ENCODE results near the gene PGBD2. TPM values are rescaled to one million over a fixed set of nuclear protein-coding genes. Genes with fewer than 3 reads are reported as not detected.
A peak's percentile ranks its signal among the peaks of the same experiment; 100 is the strongest.

PGBD2 gene
- total and polyA plus RNA-seq, 2 of the 13 experiments (the other 11 are each of a cell fraction or from before 2014, with no cell fraction given) = 6.0 to 7.4 TPM

DNA sequence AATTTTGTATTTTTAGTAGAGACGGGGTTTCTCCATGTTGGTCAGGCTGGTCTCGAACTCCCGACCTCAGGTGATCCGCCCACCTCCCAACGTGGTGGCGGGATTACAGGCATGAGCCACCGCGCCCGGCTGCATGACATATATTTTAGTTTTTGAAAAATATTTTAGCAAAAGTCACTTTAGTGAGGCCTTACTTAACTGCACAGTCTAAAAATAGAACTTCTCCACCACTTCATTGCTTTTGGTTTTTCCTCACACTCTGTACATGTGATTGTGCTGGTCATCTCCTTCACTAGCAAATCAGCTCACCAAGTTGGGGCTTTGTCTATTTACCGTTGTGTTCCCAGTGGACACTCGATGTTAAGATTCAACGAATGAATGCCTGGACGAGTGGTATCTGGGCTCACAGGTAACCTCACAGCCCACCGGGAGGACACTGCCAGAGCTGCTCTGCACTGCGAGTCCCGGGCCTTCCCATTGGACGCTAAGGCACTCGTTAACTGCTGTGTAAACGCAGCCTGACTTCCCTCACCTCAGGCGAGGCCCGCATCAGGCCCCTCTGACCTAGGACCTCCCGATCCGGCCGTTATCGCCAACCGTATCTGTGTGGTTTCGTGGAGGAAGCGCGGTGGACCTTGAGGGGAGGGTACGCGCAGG, 33.2 kb upstream of the PGBD2 start (continued):
- TF ChIP-seq NFKBIZ (CRISPR knock-in tag; IDR thresholded peaks at IDR 0.05) = no peak; the same call in 1 of the 2 replicates
- TF ChIP-seq, protein P1, sequence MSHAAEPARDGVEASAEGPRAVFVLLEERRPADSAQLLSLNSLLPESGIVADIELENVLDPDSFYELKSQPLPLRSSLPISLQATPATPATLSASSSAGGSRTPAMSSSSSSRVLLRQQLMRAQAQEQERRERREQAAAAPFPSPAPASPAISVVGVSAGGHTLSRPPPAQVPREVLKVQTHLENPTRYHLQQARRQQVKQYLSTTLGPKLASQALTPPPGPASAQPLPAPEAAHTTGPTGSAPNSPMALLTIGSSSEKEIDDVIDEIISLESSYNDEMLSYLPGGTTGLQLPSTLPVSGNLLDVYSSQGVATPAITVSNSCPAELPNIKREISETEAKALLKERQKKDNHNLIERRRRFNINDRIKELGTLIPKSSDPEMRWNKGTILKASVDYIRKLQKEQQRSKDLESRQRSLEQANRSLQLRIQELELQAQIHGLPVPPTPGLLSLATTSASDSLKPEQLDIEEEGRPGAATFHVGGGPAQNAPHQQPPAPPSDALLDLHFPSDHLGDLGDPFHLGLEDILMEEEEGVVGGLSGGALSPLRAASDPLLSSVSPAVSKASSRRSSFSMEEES (CRISPR knock-in tag; IDR thresholded peaks at IDR 0.05) = no peak

DNA sequence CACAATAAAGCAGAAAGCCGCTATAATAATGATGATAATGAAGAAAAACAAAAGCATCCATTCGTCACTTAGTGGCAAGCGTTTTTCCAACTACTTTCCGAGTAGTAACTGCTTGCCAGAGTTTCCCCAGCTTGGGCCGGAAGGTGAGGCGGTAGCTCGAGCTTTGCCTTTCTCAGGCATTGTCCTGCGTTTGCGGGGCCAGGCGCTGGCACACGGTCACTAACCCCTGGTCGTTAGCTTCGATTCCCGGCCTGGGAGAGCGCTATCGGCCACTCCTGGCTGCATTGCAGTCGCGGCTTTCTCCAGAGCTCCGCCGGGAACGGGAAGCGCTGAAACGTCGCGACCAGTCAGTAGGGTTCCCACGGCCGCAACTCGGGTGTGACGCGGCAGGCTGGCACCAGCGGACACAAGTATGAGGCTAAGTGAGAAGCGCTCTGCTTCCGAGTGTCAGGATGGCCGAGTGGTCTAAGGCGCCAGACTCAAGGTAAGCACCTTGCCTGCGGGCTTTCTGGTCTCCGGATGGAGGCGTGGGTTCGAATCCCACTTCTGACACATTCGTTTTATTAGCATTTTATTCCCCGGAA, 32.5 kb upstream of the PGBD2 start:
- peak overlapping the region; percentile 88 for H2AFZ ChIP-seq (ENCODE audit: low read length)
- no peaks in the 10 kb centered on the region for H3K36me3 ChIP-seq (replicated peaks in 1 of 2; ENCODE audit: control insufficient read depth in 1 of 2, insufficient read depth in 2 of 2, low read length in 2 of 2)
- in situ Hi-C loops (cut with HindIII; ENCODE audit: extremely low pct_ligation_motif_present, low pct_unique_long_range_greater_than_20kb) = no loop called here
- ATAC-seq (peak; percentile 92), FAIRE-seq (peak; percentile 63), DNase-seq (ENCODE audit: low spot score) (peak; percentile 92)
- H3K9ac ChIP-seq (ENCODE audit: insufficient read depth, low read depth, low read length) = peak overlapping the region; percentile 89
- no peaks in the 10 kb centered on the region for H4K20me1 ChIP-seq (ENCODE audit: insufficient read depth, low read length)
- WGBS (ENCODE audit: low lambda C conversion rate) = 0% methylated on average over 15 of the region's 41 CpGs
- ChIA-PET CTCF (ENCODE audit: low intra/inter-chr PET ratio, low total read pairs) (interaction anchor here (1.6 kb wide), 1 partner anchor 15 kb away, joined by 3 read pairs; the partner anchor contains the start of gene ZNF692), POLR2A (interaction anchor here (0.8 to 3.3 kb wide), 6 partner anchors 9 to 47 kb away, joined by 3 to 44 read pairs (median 20); partner anchors contain the start of genes PGBD2, SH3BP5L, ZNF672 and ZNF692)
- H3K79me2 ChIP-seq (ENCODE audit: insufficient read depth, low read length) = no peaks in the 10 kb centered on the region
- H3K4me2 ChIP-seq (ENCODE audit: low read depth, low read length) = peak overlapping the region; percentile 96
- H3K9me3 ChIP-seq (ENCODE audit: low read length) = no peaks in the 10 kb centered on the region
- H3K27me3 ChIP-seq (ENCODE audit: control insufficient read depth in 1 of 2, insufficient read depth in 2 of 2, low read length in 2 of 2) = no peaks in the 10 kb centered on the region; a peak in 1 of 5 replicates
- H3K27ac ChIP-seq (ENCODE audit: extremely low read length, insufficient read depth, low read length) = peak overlapping the region; percentile 95
- peaks cover 9% of the 10 kb centered on the region for H3K4me1 ChIP-seq (ENCODE audit: insufficient read depth, low read length)
- BruUV-seq (replicated peaks) = TSS peak; percentile 74
- intact Hi-C loops (cut with micrococcal nuclease; ENCODE audit: unreplicated experiment) = loop anchor here (1.0 to 2.0 kb wide), 4 partner anchors 10 to 49 kb away; partner anchors contain the start of genes PGBD2, SH3BP5L and ZNF692
- peak overlapping the region; percentile 60 to 87 (median 85) for H3K4me3 ChIP-seq (replicated peaks in 1 of 3; ENCODE audit: insufficient read depth in 1 of 3, low read depth in 2 of 3, low read length in 3 of 3)
- TF ChIP-seq DMAP1 (CRISPR knock-in tag; IDR thresholded peaks at IDR 0.05) (peak; percentile 63; the same call in 1 of the 2 replicates), ISL2 (CRISPR knock-in tag; IDR thresholded peaks at IDR 0.05) (peak; percentile 11; the same call in 1 of the 2 replicates), ZNF224 (CRISPR knock-in tag; IDR thresholded peaks at IDR 0.05) (peak; percentile 65; the same call in 1 of the 2 replicates), FOXA3 (CRISPR knock-in tag; IDR thresholded peaks at IDR 0.05) (no peak), SNAPC2 (CRISPR knock-in tag; IDR thresholded peaks at IDR 0.05) (peak; percentile 87; the same call in 1 of the 2 replicates), ZNF737 (CRISPR knock-in tag; IDR thresholded peaks at IDR 0.05; ENCODE audit: borderline replicate concordance) (0 out of 2 replicates have a peak, but pooled peaks have one; percentile 74), XRCC5 (optimal IDR thresholded peaks at IDR 0.05; ENCODE audit: low read length) (peak; percentile 11), YY1 (IDR thresholded peaks at IDR 0.05; ENCODE audit: insufficient read depth, insufficient replicate concordance, low read depth, low read length) (peak; percentile 77)
- TF ChIP-seq, protein P2, sequence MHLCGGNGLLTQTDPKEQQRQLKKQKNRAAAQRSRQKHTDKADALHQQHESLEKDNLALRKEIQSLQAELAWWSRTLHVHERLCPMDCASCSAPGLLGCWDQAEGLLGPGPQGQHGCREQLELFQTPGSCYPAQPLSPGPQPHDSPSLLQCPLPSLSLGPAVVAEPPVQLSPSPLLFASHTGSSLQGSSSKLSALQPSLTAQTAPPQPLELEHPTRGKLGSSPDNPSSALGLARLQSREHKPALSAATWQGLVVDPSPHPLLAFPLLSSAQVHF (CRISPR knock-in tag; IDR thresholded peaks at IDR 0.05) = no peak
- TF ChIP-seq, protein P3, sequence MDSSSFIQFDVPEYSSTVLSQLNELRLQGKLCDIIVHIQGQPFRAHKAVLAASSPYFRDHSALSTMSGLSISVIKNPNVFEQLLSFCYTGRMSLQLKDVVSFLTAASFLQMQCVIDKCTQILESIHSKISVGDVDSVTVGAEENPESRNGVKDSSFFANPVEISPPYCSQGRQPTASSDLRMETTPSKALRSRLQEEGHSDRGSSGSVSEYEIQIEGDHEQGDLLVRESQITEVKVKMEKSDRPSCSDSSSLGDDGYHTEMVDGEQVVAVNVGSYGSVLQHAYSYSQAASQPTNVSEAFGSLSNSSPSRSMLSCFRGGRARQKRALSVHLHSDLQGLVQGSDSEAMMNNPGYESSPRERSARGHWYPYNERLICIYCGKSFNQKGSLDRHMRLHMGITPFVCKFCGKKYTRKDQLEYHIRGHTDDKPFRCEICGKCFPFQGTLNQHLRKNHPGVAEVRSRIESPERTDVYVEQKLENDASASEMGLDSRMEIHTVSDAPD (CRISPR knock-in tag; IDR thresholded peaks at IDR 0.05) = peak; percentile 45; the same call in 1 of the 2 replicates

Data from HepG2 (cell line).